ENCODE data around the gene ADD3. TPM values are rescaled to one million over a fixed set of nuclear protein-coding genes. Genes with fewer than 3 reads are reported as not detected.
A peak's percentile ranks its signal among the peaks of the same experiment; 100 is the strongest.

ADD3 gene
- total RNA-seq, 2 experiments from 2014 or later = 273 to 302 TPM

- Histone ChIP-seq H3K4me3 (ENCODE audit: low read length) (no peak overlapping the region), H3K27me3 (ENCODE audit: control insufficient read depth in 1 of 2, insufficient read depth in 2 of 2, low read length in 2 of 2) (no peaks in the 10 kb centered on the region), H3K4me1 (ENCODE audit: insufficient read depth, low read length) (peaks cover 40% of the 10 kb centered on the region), H3K9me3 (ENCODE audit: control insufficient read depth in 1 of 2, insufficient read depth in 1 of 2, low read length in 2 of 2) (no peaks in the 10 kb centered on the region), H3K27ac (ENCODE audit: low read depth in 1 of 2, low read length in 2 of 2) (no peak overlapping the region), H3K36me3 (ENCODE audit: insufficient read depth, low read length) (no peaks in the 10 kb centered on the region)
- DNase-seq (no peak), ATAC-seq (ENCODE audit: poor library complexity) (no peak)
- H3K9me3 Mint-ChIP-seq = no peaks in the 10 kb centered on the region
- peak overlapping the region; percentile 80 for H3K27ac Mint-ChIP-seq
- no peak overlapping the region for H3K4me3 Mint-ChIP-seq
- no peaks in the 10 kb centered on the region for H3K27me3 Mint-ChIP-seq
- peaks cover 92% of the 10 kb centered on the region for H3K4me1 Mint-ChIP-seq (ENCODE audit: low read depth)
- peaks cover 26% of the 10 kb centered on the region for H3K36me3 Mint-ChIP-seq (ENCODE audit: low read depth)
- ChIA-PET CTCF (interaction anchor here (1.2 to 1.6 kb wide), 2 partner anchors 15 to 25 kb away, joined by 3 to 4 read pairs; no protein-coding TSS in a partner anchor), POLR2A (interaction anchor here (1.0 to 1.5 kb wide), 2 partner anchors 15 to 36 kb away, joined by 3 to 5 read pairs; no protein-coding TSS in a partner anchor)
- no peak for TF ChIP-seq CTCF (IDR thresholded peaks at IDR 0.05)
- intact Hi-C loops (cut with DNase I, micrococcal nuclease) = no loop called here
Observed at GRCh38 chr10:110040108-110040507, 32.3 kb downstream of the ADD3 start.

GRCh38 chr10:110040767-110041478 is 33.1 kb downstream of the ADD3 start:
- Histone ChIP-seq H3K27me3 (ENCODE audit: control insufficient read depth in 1 of 2, insufficient read depth in 2 of 2, low read length in 2 of 2) (no peaks in the 10 kb centered on the region), H3K27ac (ENCODE audit: low read depth in 1 of 2, low read length in 2 of 2) (no peak overlapping the region), H3K4me3 (ENCODE audit: low read length) (no peak overlapping the region), H3K4me1 (ENCODE audit: insufficient read depth, low read length) (peaks cover 32% of the 10 kb centered on the region), H3K9me3 (ENCODE audit: control insufficient read depth in 1 of 2, insufficient read depth in 1 of 2, low read length in 2 of 2) (no peaks in the 10 kb centered on the region), H3K36me3 (ENCODE audit: insufficient read depth, low read length) (no peaks in the 10 kb centered on the region)
- peaks cover 92% of the 10 kb centered on the region for H3K4me1 Mint-ChIP-seq (ENCODE audit: low read depth)
- intact Hi-C loops (cut with DNase I, micrococcal nuclease) = no loop called here
- DNase-seq (no peak), ATAC-seq (ENCODE audit: poor library complexity) (no peak)
- peak overlapping the region; percentile 80 for H3K27ac Mint-ChIP-seq
- ChIA-PET POLR2A (interaction anchor here (0.8 kb wide), 1 partner anchor 31 kb away, joined by 6 read pairs; no protein-coding TSS in a partner anchor), CTCF (interaction anchor here (0.5 to 1.6 kb wide), 4 partner anchors 16 to 53 kb away, joined by 3 to 4 read pairs (median 3); no protein-coding TSS in a partner anchor)
- peaks cover 22% of the 10 kb centered on the region for H3K36me3 Mint-ChIP-seq (ENCODE audit: low read depth)
- peak overlapping the region; percentile 0 for H3K4me3 Mint-ChIP-seq
- no peak for TF ChIP-seq CTCF (IDR thresholded peaks at IDR 0.05)
- no peaks in the 10 kb centered on the region for H3K27me3 Mint-ChIP-seq
- H3K9me3 Mint-ChIP-seq = no peaks in the 10 kb centered on the region

GRCh38 chr10:110041479-110041829 is 33.7 kb downstream of the ADD3 start:
- peaks cover 26% of the 10 kb centered on the region for H3K36me3 Mint-ChIP-seq (ENCODE audit: low read depth)
- no peak for TF ChIP-seq CTCF (IDR thresholded peaks at IDR 0.05)
- Histone ChIP-seq H3K4me3 (ENCODE audit: low read length) (no peak overlapping the region), H3K27ac (ENCODE audit: low read depth in 1 of 2, low read length in 2 of 2) (no peak overlapping the region), H3K9me3 (ENCODE audit: control insufficient read depth in 1 of 2, insufficient read depth in 1 of 2, low read length in 2 of 2) (no peaks in the 10 kb centered on the region), H3K27me3 (ENCODE audit: control insufficient read depth in 1 of 2, insufficient read depth in 2 of 2, low read length in 2 of 2) (no peaks in the 10 kb centered on the region), H3K36me3 (ENCODE audit: insufficient read depth, low read length) (no peaks in the 10 kb centered on the region), H3K4me1 (ENCODE audit: insufficient read depth, low read length) (peaks cover 29% of the 10 kb centered on the region)
- POLR2A ChIA-PET = interaction anchor here (0.8 to 1.1 kb wide), 3 partner anchors 17 to 31 kb away, joined by 3 to 6 read pairs (median 3); no protein-coding TSS in a partner anchor
- H3K27me3 Mint-ChIP-seq = no peaks in the 10 kb centered on the region
- peaks cover 93% of the 10 kb centered on the region for H3K4me1 Mint-ChIP-seq (ENCODE audit: low read depth)
- peak overlapping the region; percentile 80 for H3K27ac Mint-ChIP-seq
- ATAC-seq (ENCODE audit: poor library complexity) (no peak), DNase-seq (no peak)
- CTCF ChIA-PET = interaction anchor here (0.8 to 0.9 kb wide), 2 partner anchors 16 to 53 kb away, joined by 3 read pairs; no protein-coding TSS in a partner anchor
- no peak overlapping the region for H3K4me3 Mint-ChIP-seq
- intact Hi-C loops (cut with DNase I, micrococcal nuclease) = no loop called here
- no peaks in the 10 kb centered on the region for H3K9me3 Mint-ChIP-seq

All from CD4-positive, alpha-beta T cell (primary cell).